Right atrium auricular region (tissue), 2 donors: ENCODE results near the gene HSPBP1. TPM values are rescaled to one million over a fixed set of nuclear protein-coding genes. Genes with fewer than 3 reads are reported as not detected.

Experiments
- DNase-seq: peaks from one replicate; pipeline ENCODE4 v3.0.0-alpha.2; 2019; ENCODE audit warnings: low spot score
- H3K27ac ChIP-seq, 2 donors: fragments of 200-600 bp; sonication (generic); 1 replicate in 1 of 2; 2 replicates in 1 of 2; pipeline ENCODE4 v1.5.1; 2016 to 2019
- H3K27me3 ChIP-seq, 2 donors: fragments of 200-600 bp; sonication (generic); one replicate each; pipeline versions ENCODE4 v1.5.1 to v1.6.0; 2017 to 2019
- H3K36me3 ChIP-seq: fragments of 200-600 bp; sonication (generic); one replicate; pipeline ENCODE4 v1.5.1; 2016
- H3K4me1 ChIP-seq, 2 donors: fragments of 200-600 bp; sonication (generic); one replicate each; pipeline versions ENCODE4 v1.5.1 to v1.6.0; 2017 to 2019
- H3K4me3 ChIP-seq, 2 donors: fragments of 200-600 bp; sonication (generic); 1 replicate in 1 of 2; 2 replicates in 1 of 2; pipeline ENCODE4 v1.5.1; 2017 to 2019; ENCODE audit warnings: mild to moderate bottlenecking in 1 of 2, moderate library complexity in 1 of 2
- H3K9me3 ChIP-seq, 2 donors: fragments of 200-600 bp; sonication (generic); one replicate each; pipeline ENCODE4 v1.5.1; 2019
- total RNA-seq, 2 donors: library from RNA; depleted of rRNA; stranded (reverse); fragments of >200 nt; gene quantifications; one replicate each; pipeline ENCODE4 v1.1.0, GENCODE V29; 2016
- TF ChIP-seq, protein P1 (sequence below), 2 donors: fragments of 200-600 bp; sonication (generic); IDR thresholded peaks; one replicate each; pipeline ENCODE4 v1.5.1; 2019; ENCODE audit warnings: antibody characterized with exemption in 2 of 2

The HSPBP1 gene
- total RNA-seq, 2 donors from 2014 or later, result 29.6 to 35.8 TPM

DNA sequence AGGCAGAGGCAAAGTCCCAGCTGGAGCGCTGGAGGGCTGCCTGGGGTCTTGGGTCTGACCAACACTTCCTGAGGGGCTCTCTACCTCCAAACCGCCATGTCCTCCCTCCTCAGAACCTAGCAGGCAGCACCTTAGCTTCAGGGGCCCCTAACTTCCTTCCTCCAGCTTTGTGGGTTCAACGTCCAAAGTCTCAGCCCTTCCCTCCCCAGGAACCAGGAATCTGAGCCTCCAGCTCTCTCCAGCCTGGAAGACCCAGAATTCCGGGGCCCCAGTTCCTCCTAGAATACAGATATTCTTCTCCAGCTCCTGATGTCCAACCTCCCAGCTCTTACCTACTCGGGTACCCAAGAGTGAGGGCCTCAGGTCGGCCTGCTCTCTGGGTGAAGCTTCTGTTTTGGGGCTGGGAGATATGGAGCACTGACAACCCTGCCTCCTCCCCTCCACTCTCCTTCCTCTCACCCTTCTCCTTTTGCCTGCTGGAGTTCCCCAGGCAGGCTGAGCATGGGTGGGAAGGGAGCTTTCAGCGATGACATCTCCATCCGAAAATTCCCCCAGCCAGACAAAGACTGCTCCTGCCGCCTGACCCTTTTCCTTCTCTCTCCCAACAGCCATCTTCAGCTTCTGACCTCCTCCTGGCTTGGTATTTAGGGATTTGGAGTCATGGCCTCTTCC, 41.7 kb upstream of the HSPBP1 start:
- Histone ChIP-seq H3K9me3 (no peaks in the 10 kb centered on the region), H3K4me3 (no peak overlapping the region), H3K27me3 (no peaks in the 10 kb centered on the region), H3K36me3 (no peaks in the 10 kb centered on the region), H3K27ac (no peak overlapping the region), H3K4me1 (no peaks in the 10 kb centered on the region)
- DNase-seq, result no peak
- TF ChIP-seq, protein P1, sequence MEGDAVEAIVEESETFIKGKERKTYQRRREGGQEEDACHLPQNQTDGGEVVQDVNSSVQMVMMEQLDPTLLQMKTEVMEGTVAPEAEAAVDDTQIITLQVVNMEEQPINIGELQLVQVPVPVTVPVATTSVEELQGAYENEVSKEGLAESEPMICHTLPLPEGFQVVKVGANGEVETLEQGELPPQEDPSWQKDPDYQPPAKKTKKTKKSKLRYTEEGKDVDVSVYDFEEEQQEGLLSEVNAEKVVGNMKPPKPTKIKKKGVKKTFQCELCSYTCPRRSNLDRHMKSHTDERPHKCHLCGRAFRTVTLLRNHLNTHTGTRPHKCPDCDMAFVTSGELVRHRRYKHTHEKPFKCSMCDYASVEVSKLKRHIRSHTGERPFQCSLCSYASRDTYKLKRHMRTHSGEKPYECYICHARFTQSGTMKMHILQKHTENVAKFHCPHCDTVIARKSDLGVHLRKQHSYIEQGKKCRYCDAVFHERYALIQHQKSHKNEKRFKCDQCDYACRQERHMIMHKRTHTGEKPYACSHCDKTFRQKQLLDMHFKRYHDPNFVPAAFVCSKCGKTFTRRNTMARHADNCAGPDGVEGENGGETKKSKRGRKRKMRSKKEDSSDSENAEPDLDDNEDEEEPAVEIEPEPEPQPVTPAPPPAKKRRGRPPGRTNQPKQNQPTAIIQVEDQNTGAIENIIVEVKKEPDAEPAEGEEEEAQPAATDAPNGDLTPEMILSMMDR (IDR thresholded peaks at IDR 0.05), result no peak

DNA sequence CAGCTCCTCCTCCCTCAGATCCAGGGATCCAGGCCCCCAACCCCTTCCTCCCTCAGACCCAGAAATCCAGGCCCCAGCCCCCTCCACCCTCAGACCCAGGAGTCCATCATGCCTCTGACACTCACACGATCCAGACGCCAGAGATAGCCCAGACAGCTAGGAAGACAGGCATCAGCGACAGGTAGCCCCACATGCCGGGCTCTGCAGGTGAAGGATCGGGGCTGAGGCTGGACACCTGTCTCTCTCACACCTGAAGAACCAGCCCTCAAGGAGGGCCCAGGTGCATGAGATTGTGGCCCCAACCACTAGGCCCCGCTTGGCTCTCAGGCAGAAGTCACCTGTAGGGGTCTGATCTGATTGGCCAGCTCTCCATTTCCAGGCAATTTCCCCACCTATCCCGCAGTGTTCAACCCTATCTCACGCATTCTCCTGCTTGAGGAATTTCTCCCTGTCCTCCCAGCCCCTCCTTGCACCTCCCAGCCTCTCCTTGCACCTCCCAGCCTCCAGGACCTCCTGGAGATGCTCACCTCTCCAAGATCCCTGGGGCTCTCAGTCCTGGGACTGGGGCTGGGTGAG, 41.0 kb upstream of the HSPBP1 start:
- TF ChIP-seq, protein P1 (IDR thresholded peaks at IDR 0.05), result no peak
- no peaks in the 10 kb centered on the region for H3K4me1 ChIP-seq
- H3K4me3 ChIP-seq, result no peak overlapping the region
- H3K27me3 ChIP-seq, result no peaks in the 10 kb centered on the region
- DNase-seq, result no peak
- H3K36me3 ChIP-seq, result no peaks in the 10 kb centered on the region
- H3K27ac ChIP-seq, result no peak overlapping the region
- H3K9me3 ChIP-seq, result no peaks in the 10 kb centered on the region

DNA sequence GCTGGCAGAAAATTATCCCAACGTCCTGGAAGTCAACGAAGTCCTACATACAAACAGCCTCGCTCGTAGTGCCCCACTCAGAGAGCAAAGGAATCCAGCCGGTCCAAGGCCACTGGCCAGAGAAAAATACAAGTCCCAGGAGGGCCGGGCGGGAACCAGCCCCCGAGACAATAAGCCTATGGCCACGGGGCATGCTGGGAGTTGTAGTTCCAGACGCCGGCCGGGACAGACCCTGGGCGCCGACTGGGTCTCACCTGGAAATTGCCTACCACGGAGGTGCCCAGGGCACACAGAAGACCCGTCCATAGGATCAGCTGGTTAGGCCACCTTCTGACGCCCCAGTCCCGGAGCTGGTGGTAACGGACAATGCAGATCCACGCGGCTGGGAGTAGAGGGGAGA, 39.9 kb upstream of the HSPBP1 start:
- TF ChIP-seq, protein P1 (IDR thresholded peaks at IDR 0.05), result no peak

DNA sequence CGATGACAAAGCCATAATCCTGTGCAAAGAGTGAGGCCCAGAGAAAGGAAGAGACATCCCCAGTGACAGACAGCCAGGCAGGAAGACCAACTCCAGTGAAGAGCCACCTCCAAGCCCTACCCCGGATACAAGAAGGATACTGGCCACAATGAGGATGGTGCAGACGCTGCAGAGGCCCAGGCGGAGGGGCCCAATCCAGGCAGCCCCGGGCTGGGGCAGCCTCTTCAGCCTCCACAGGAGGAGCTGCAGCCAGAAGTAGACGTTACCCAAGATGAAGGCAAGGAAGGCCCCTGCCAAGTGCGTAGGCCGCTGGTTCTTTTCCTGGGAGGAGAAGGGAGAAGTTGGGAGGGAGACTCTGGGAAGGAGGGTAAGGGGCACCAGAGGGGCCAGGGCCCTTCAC, 36.7 kb upstream of the HSPBP1 start:
- no peak for DNase-seq
- TF ChIP-seq, protein P1 (IDR thresholded peaks at IDR 0.05), result no peak
- H3K4me3 ChIP-seq, result no peak overlapping the region
- H3K4me1 ChIP-seq, result no peaks in the 10 kb centered on the region
- no peaks in the 10 kb centered on the region for H3K27me3 ChIP-seq
- no peaks in the 10 kb centered on the region for H3K36me3 ChIP-seq
- H3K27ac ChIP-seq, result no peak overlapping the region
- no peaks in the 10 kb centered on the region for H3K9me3 ChIP-seq

More for the DNA sequence above, 39.9 kb upstream of the HSPBP1 start:
- Histone ChIP-seq H3K27ac (no peak overlapping the region), H3K4me1 (no peaks in the 10 kb centered on the region), H3K36me3 (no peaks in the 10 kb centered on the region), H3K27me3 (no peaks in the 10 kb centered on the region), H3K9me3 (no peaks in the 10 kb centered on the region), H3K4me3 (no peak overlapping the region)
- DNase-seq, result no peak

DNA sequence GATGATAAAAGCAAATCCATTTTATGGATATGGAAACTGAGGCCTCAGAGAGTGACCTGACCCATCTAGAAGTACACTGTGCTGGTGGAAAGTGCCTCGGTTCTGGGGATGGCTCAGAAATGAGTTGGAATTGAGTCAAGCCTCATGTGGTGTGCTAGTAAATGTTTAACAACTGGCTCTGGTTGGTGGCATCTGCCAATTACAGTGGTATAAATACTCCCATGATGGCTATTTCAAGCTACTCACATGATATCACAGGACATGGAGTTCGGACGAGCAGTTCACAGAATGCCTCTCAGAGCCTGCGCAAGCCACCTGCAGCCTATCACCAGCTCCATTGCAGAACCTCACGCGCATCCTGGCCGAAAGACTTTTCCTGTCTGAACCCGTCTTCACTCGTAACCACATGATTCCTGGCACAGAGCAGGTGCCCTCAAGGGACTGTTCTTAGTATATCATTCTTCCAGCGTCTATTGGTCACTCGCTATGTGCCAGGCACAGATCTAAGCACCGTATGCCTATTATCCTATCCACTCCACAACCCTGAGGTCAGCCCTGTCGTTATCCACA, 36.1 kb upstream of the HSPBP1 start:
- Histone ChIP-seq H3K27me3 (no peaks in the 10 kb centered on the region), H3K9me3 (no peaks in the 10 kb centered on the region), H3K4me1 (no peaks in the 10 kb centered on the region), H3K36me3 (no peaks in the 10 kb centered on the region), H3K4me3 (no peak overlapping the region), H3K27ac (no peak overlapping the region)
- DNase-seq, result no peak
- TF ChIP-seq, protein P1 (IDR thresholded peaks at IDR 0.05), result no peak
